Measurements from ENCODE around the gene ARHGAP10.

The ARHGAP10 gene

DNA sequence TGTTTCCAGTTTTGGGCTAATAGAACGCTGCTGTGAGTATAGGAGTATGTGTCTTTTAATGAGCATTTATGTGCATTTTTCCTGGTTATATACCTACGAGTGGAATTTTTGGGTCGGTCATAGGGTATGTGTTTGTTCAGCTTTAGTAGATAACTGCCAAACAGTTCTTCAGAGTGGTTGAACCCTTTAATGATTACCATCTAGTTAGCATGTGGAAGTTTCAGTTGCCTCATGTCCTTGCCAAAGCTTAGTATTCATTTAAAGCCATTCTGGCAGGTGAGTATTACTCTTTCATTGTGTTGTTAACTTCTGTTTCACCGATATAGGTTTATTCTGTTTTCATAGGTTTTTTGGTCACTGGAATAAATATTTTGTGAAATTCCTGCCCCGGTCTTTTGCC, 229.1 kb downstream of the ARHGAP10 start:
- TF ChIP-seq CTCF (IDR thresholded peaks at IDR 0.05; ENCODE audit: insufficient read depth, low read depth, low read length, missing control alignments), result no peak
- H3K4me3 ChIP-seq (ENCODE audit: low read depth, low read length), result no peak overlapping the region
- DNase-seq (ENCODE audit: low read depth), result no peak

- no peak for DNase-seq (ENCODE audit: low read depth)
- no peak overlapping the region for H3K4me3 ChIP-seq (ENCODE audit: low read depth, low read length)
- no peak for TF ChIP-seq CTCF (IDR thresholded peaks at IDR 0.05; ENCODE audit: insufficient read depth, low read depth, low read length, missing control alignments)
These were observed 232.0 kb downstream of the ARHGAP10 start for GRCh38 chr4:147963839-147964238.

GRCh38 chr4:147964266-147964880, 232.5 kb downstream of the ARHGAP10 start:
- DNase-seq (ENCODE audit: low read depth), result no peak
- no peak overlapping the region for H3K4me3 ChIP-seq (ENCODE audit: low read depth, low read length)
- no peak for TF ChIP-seq CTCF (IDR thresholded peaks at IDR 0.05; ENCODE audit: insufficient read depth, low read depth, low read length, missing control alignments)

DNA sequence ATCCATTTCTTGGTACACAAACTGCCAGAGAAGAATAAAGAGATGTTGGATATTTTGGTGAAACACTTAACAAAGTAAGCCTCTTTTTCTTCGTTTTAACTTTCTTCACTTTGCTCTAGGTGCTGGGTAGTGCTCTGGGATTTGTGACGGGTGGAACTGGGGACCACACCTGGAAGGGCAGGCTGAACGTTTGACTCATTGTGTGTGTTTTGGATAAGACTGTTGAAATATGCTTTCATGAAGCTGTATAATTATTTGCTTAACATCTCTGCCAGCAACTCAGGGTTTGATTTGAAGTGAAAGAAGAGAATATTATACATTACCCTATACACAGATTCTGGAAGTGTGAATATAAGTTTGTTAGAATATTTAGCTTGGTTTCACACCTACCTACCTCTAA, 233.2 kb downstream of the ARHGAP10 start:
- no peak overlapping the region for H3K4me3 ChIP-seq (ENCODE audit: low read depth, low read length)
- DNase-seq (ENCODE audit: low read depth), result no peak
- no peak for TF ChIP-seq CTCF (IDR thresholded peaks at IDR 0.05; ENCODE audit: insufficient read depth, low read depth, low read length, missing control alignments)

DNA sequence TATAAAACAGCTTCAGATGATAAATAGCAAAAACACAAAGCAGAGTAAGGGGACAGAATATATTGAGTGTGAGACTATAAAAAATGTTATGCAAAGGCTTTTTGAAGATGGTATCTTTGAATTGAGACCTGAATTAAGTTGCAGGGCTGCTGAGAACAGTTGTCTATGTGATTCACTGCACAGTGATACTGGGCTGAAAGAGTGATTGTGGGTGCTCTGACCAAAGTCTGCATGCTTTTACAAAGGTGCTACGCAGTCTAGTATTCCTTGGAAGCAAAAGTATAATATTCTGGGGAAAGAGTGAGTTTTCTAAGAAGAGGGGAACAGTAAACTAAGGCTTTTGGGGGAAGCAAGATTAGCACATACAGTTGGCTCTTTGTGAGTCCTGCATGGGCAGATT, 234.0 kb downstream of the ARHGAP10 start:
- H3K4me3 ChIP-seq (ENCODE audit: low read depth, low read length), result no peak overlapping the region
- no peak for TF ChIP-seq CTCF (IDR thresholded peaks at IDR 0.05; ENCODE audit: insufficient read depth, low read depth, low read length, missing control alignments)
- no peak for DNase-seq (ENCODE audit: low read depth)

- no peak overlapping the region for H3K4me3 ChIP-seq (ENCODE audit: low read depth, low read length)
- no peak for TF ChIP-seq CTCF (IDR thresholded peaks at IDR 0.05; ENCODE audit: insufficient read depth, low read depth, low read length, missing control alignments)
- no peak for DNase-seq (ENCODE audit: low read depth)
These were observed 236.8 kb downstream of the ARHGAP10 start for GRCh38 chr4:147968641-147969040.

Data from GM12865 (cell line).